GM23248 (cell line): ENCODE results near the gene TMEM190. TPM values are rescaled to one million over a fixed set of nuclear protein-coding genes. Genes with fewer than 3 reads are reported as not detected.

Source experiments
- DNase-seq: peaks from one replicate; pipeline ENCODE4 v3.0.0-alpha.2; 2015
- H2AFZ ChIP-seq: fragments of 200-600 bp; sonication (generic); 2 replicates; pipeline ENCODE4 v1.6.1; 2016; ENCODE audit warnings: antibody characterized with exemption
- H3F3A ChIP-seq: fragments of 200-600 bp; sonication (generic); 2 replicates; pipeline ENCODE4 v1.6.1; 2016; ENCODE audit warnings: mild to moderate bottlenecking, antibody characterized with exemption, mixed run types; ENCODE audit not compliant: insufficient read depth
- H3K27ac ChIP-seq: fragments of 200-600 bp; sonication (generic); 2 replicates; pipeline ENCODE4 v1.5.1; 2016; ENCODE audit warnings: mild to moderate bottlenecking
- H3K27me3 ChIP-seq: fragments of 200-600 bp; sonication (generic); replicated peaks from 2 replicates; pipeline ENCODE4 v1.6.1; 2016; ENCODE audit warnings: mild to moderate bottlenecking; ENCODE audit not compliant: insufficient read depth
- H3K36me3 ChIP-seq: fragments of 200-600 bp; sonication (generic); 2 replicates; pipeline ENCODE4 v1.6.1; 2016; ENCODE audit warnings: low read depth, mild to moderate bottlenecking
- H3K4me1 ChIP-seq: fragments of 200-600 bp; sonication (generic); 2 replicates; pipeline ENCODE4 v1.6.1; 2016; ENCODE audit warnings: mild to moderate bottlenecking; ENCODE audit not compliant: insufficient read depth
- H3K4me2 ChIP-seq: fragments of 200-600 bp; sonication (generic); one replicate; pipeline ENCODE4 v1.6.1; 2016; ENCODE audit warnings: mild to moderate bottlenecking; ENCODE audit not compliant: unreplicated experiment
- H3K4me3 ChIP-seq: fragments of 200-600 bp; sonication (generic); 2 replicates; pipeline ENCODE4 v1.5.1; 2016; ENCODE audit warnings: mild to moderate bottlenecking
- H3K79me2 ChIP-seq: fragments of 200-600 bp; sonication (generic); 2 replicates; pipeline ENCODE4 v1.6.1; 2016; ENCODE audit warnings: mild to moderate bottlenecking; ENCODE audit not compliant: insufficient read depth
- H3K9ac ChIP-seq: fragments of 200-600 bp; sonication (generic); 2 replicates; pipeline ENCODE4 v1.6.1; 2016; ENCODE audit warnings: mild to moderate bottlenecking
- H3K9me2 ChIP-seq: fragments of 200-600 bp; sonication (generic); 2 replicates; pipeline ENCODE4 v1.6.1; 2016; ENCODE audit warnings: mixed run types, mild to moderate bottlenecking, moderate library complexity; ENCODE audit not compliant: insufficient read depth
- H3K9me3 ChIP-seq: fragments of 200-600 bp; sonication (generic); one replicate; pipeline ENCODE4 v1.6.1; 2017; ENCODE audit warnings: low read depth
- H4K20me1 ChIP-seq: fragments of 200-600 bp; sonication (generic); 2 replicates; pipeline ENCODE4 v1.6.0; 2016; ENCODE audit not compliant: insufficient read depth
- EZH2 ChIP-seq: fragments of 200-600 bp; sonication (generic); IDR thresholded peaks from 2 replicates; pipeline ENCODE4 v1.6.1; 2018; ENCODE audit warnings: antibody characterized with exemption, mild to moderate bottlenecking; ENCODE audit not compliant: insufficient read depth, poor library complexity, severe bottlenecking
- EZH2phosphoT487 ChIP-seq: fragments of 200-600 bp; sonication (generic); IDR thresholded peaks from 2 replicates; pipeline ENCODE4 v1.6.1; 2018; ENCODE audit warnings: antibody characterized with exemption, moderate library complexity, mild to moderate bottlenecking, low read depth; ENCODE audit not compliant: insufficient read depth
- WGBS, 2 experiments: methylation state at CpG; one replicate each; pipeline ENCODE4 v1.1.6; 2015 to 2017; ENCODE audit warnings: low lambda C conversion rate in 2 of 2, low coverage in 1 of 2; ENCODE audit errors: missing lambda C conversion rate in 2 of 2; 5-methylcytosine and 5-hydroxymethylcytosine counted together
- in situ Hi-C: fragments of 300-500 bp; cut with MboI; formaldehyde crosslinking; loops from 2 replicates; pipeline ENCODE4 v1.15.0; 2020
- polyA plus RNA-seq: library from polyadenylated mRNA; unstranded; fragments of >200 nt; fragmentation: Nextera tagmentation; extraction: Ambion mirVana; gene quantifications from 2 replicates; pipeline ENCODE4 v1.2.1, GENCODE V29; 2016
- total RNA-seq: library from RNA; depleted of rRNA; stranded (reverse); fragments of >200 nt; shearing (Covaris generic); gene quantifications from 2 replicates; pipeline ENCODE4 v1.2.3, GENCODE V29; 2014

TMEM190 gene
- total and polyA plus RNA-seq, 2 experiments from 2014 or later, result not detected

- Histone ChIP-seq H3K4me1 (peaks cover 29% of the 10 kb centered on the region), H3K36me3 (no peaks in the 10 kb centered on the region), H3K4me3 (no peak overlapping the region), H3K9me2 (no peaks in the 10 kb centered on the region), H3K79me2 (peaks cover 6% of the 10 kb centered on the region), H3K9me3 (no peaks in the 10 kb centered on the region), H3K4me2 (peak overlapping the region; percentile 26), H2AFZ (peak overlapping the region; percentile 53), H3K9ac (peak overlapping the region; percentile 50), H3K27me3 (no peaks in the 10 kb centered on the region), H3F3A (peaks cover 18% of the 10 kb centered on the region), H3K27ac (peak overlapping the region; percentile 18; the same call in 1 of the 2 replicates), H4K20me1 (no peaks in the 10 kb centered on the region)
- TF ChIP-seq EZH2phosphoT487, result no peak
- in situ Hi-C loops, result no loop called here
- WGBS, 2 experiments, result 63 to 90% methylated on average over 5 to 9 of the region's 9 CpGs
- DNase-seq, result no peak
These were observed 3.2 kb upstream of the TMEM190 start for GRCh38 chr19:55373306-55373992.

GRCh38 chr19:55373993-55374757 lies 2.5 kb upstream of the TMEM190 start:
- TF ChIP-seq EZH2 (no peak), EZH2phosphoT487 (no peak)
- 20 to 56% methylated on average over 5 to 17 of the region's 31 CpGs for WGBS, 2 experiments
- Histone ChIP-seq H3K36me3 (no peaks in the 10 kb centered on the region), H3K9me2 (no peaks in the 10 kb centered on the region), H3K27ac (peak overlapping the region; percentile 18; the same call in 1 of the 2 replicates), H3K79me2 (no peaks in the 10 kb centered on the region), H4K20me1 (no peaks in the 10 kb centered on the region), H3K9me3 (no peaks in the 10 kb centered on the region), H2AFZ (peak overlapping the region; percentile 53), H3K27me3 (no peaks in the 10 kb centered on the region), H3K4me2 (peak overlapping the region; percentile 26), H3F3A (peaks cover 18% of the 10 kb centered on the region), H3K4me1 (peaks cover 29% of the 10 kb centered on the region), H3K4me3 (no peak overlapping the region), H3K9ac (peak overlapping the region; percentile 50; the same call in 1 of the 2 replicates)
- in situ Hi-C loops, result no loop called here
- DNase-seq, result peak; percentile 37

- Histone ChIP-seq H3K4me3 (no peak overlapping the region), H3F3A (no peaks in the 10 kb centered on the region), H3K9me2 (no peaks in the 10 kb centered on the region), H3K27me3 (no peaks in the 10 kb centered on the region), H3K79me2 (no peaks in the 10 kb centered on the region), H3K9ac (no peak overlapping the region), H3K27ac (no peak overlapping the region), H3K4me2 (no peak overlapping the region), H4K20me1 (no peaks in the 10 kb centered on the region), H3K9me3 (no peaks in the 10 kb centered on the region), H3K36me3 (no peaks in the 10 kb centered on the region), H2AFZ (no peak overlapping the region), H3K4me1 (peaks cover 20% of the 10 kb centered on the region)
- DNase-seq, result peak; percentile 30
- 17 to 18% methylated on average over 33 to 41 of the region's 43 CpGs for WGBS, 2 experiments
- TF ChIP-seq EZH2phosphoT487 (no peak), EZH2 (no peak)
- in situ Hi-C loops, result no loop called here
These were observed 918 bp downstream of the TMEM190 start for GRCh38 chr19:55377356-55378131.

GRCh38 chr19:55379174-55379573 lies 2.5 kb downstream of the TMEM190 start:
- TF ChIP-seq EZH2 (no peak), EZH2phosphoT487 (no peak)
- Histone ChIP-seq H3F3A (no peaks in the 10 kb centered on the region), H3K27me3 (no peaks in the 10 kb centered on the region), H3K9me3 (no peaks in the 10 kb centered on the region), H3K9ac (no peak overlapping the region), H3K79me2 (no peaks in the 10 kb centered on the region), H3K27ac (no peak overlapping the region), H2AFZ (no peak overlapping the region), H3K9me2 (no peaks in the 10 kb centered on the region), H4K20me1 (no peaks in the 10 kb centered on the region), H3K4me3 (no peak overlapping the region), H3K4me2 (no peak overlapping the region), H3K36me3 (no peaks in the 10 kb centered on the region), H3K4me1 (peaks cover 9% of the 10 kb centered on the region)
- no peak for DNase-seq
- 66% methylated on average over 10 of the region's 11 CpGs for WGBS, 2 experiments
- in situ Hi-C loops, result no loop called here
